ENCODE results near the gene NOS1. TPM values are rescaled to one million over a fixed set of nuclear protein-coding genes. Genes with fewer than 3 reads are reported as not detected.
A peak's percentile ranks its signal among the peaks of the same experiment; 100 is the strongest.

The NOS1 gene
- total RNA-seq, 4 donors from 2014 or later: 6.4 to 39.9 (median 8.9) TPM

- ATAC-seq (no peak), DNase-seq (no peak)
- intact Hi-C loops (cut with DNase I; ENCODE audit: low total_unique reads) (no loop called here), in situ Hi-C loops (cut with MboI; ENCODE audit: low sequenced_read_pairs in 4 of 4) (no loop called here)
- Histone ChIP-seq H3K27me3 (no peaks in the 10 kb centered on the region), H3K36me3 (no peaks in the 10 kb centered on the region), H3K27ac (no peak overlapping the region), H3K4me3 (no peak overlapping the region), H3K9me3 (no peaks in the 10 kb centered on the region), H3K4me1 (peaks cover 0 to 5% of the 10 kb centered on the region in 2 donors)
- TF ChIP-seq POLR2A (IDR thresholded peaks at IDR 0.05) (no peak), CTCF (IDR thresholded peaks at IDR 0.05 in 4 of 5, conservative IDR thresholded peaks at IDR 0.05 in 1 of 5) (no peak)
Measured at GRCh38 chr12:117342682-117343081, 18.7 kb downstream of the NOS1 start.

- no peak for DNase-seq
- TF ChIP-seq POLR2A (IDR thresholded peaks at IDR 0.05) (no peak), CTCF (IDR thresholded peaks at IDR 0.05 in 4 of 5, conservative IDR thresholded peaks at IDR 0.05 in 1 of 5) (no peak)
- H3K4me1 ChIP-seq: peaks cover 0 to 5% of the 10 kb centered on the region in 2 donors
- in situ Hi-C loops (cut with MboI; ENCODE audit: low sequenced_read_pairs in 4 of 4) (no loop called here), intact Hi-C loops (cut with DNase I; ENCODE audit: low total_unique reads) (no loop called here)
- no peaks in the 10 kb centered on the region for H3K9me3 ChIP-seq
- no peak overlapping the region for H3K4me3 ChIP-seq
- no peaks in the 10 kb centered on the region for H3K36me3 ChIP-seq
- no peak for ATAC-seq
- no peak overlapping the region for H3K27ac ChIP-seq
- no peaks in the 10 kb centered on the region for H3K27me3 ChIP-seq
Measured at GRCh38 chr12:117342247-117342646, 19.2 kb downstream of the NOS1 start.

- Histone ChIP-seq H3K4me1 (peaks cover 11 to 13% of the 10 kb centered on the region in 2 donors), H3K4me3 (no peak overlapping the region), H3K27ac (no peak overlapping the region), H3K27me3 (no peaks in the 10 kb centered on the region), H3K36me3 (no peaks in the 10 kb centered on the region), H3K9me3 (no peaks in the 10 kb centered on the region)
- DNase-seq (no peak), ATAC-seq (no peak)
- TF ChIP-seq CTCF (IDR thresholded peaks at IDR 0.05 in 4 of 5, conservative IDR thresholded peaks at IDR 0.05 in 1 of 5) (no peak), POLR2A (IDR thresholded peaks at IDR 0.05) (no peak)
- intact Hi-C loops (cut with DNase I; ENCODE audit: low total_unique reads) (no loop called here), in situ Hi-C loops (cut with MboI; ENCODE audit: low sequenced_read_pairs in 4 of 4) (no loop called here)
Measured at GRCh38 chr12:117339104-117339503, 22.3 kb downstream of the NOS1 start.

- ATAC-seq (no peak), DNase-seq (no peak)
- intact Hi-C loops (cut with DNase I; ENCODE audit: low total_unique reads): no loop called here
- TF ChIP-seq POLR2A (IDR thresholded peaks at IDR 0.05) (no peak), CTCF (IDR thresholded peaks at IDR 0.05 in 4 of 5, conservative IDR thresholded peaks at IDR 0.05 in 1 of 5) (no peak)
- H3K27ac ChIP-seq: peak overlapping the region; percentile 0 to 64 (median 34)
- H3K9me3 ChIP-seq: no peaks in the 10 kb centered on the region
- H3K4me3 ChIP-seq: no peak overlapping the region
- H3K27me3 ChIP-seq: no peaks in the 10 kb centered on the region
- no peaks in the 10 kb centered on the region for H3K36me3 ChIP-seq
- H3K4me1 ChIP-seq: peaks cover 15 to 19% of the 10 kb centered on the region in 2 donors
- in situ Hi-C loops (cut with MboI; ENCODE audit: low sequenced_read_pairs in 4 of 4): no loop called here
Measured at GRCh38 chr12:117334855-117335587, 26.4 kb downstream of the NOS1 start.
